GM19324 (cell line): ENCODE results near the gene BMPR1B.

Experiments
- ATAC-seq: cut with Tn5 transposase; IDR thresholded peaks from one replicate; pipeline ENCODE4 v1.9.1; 2021; ENCODE audit warnings: mild to moderate bottlenecking, moderate library complexity; ENCODE audit not compliant: unreplicated experiment, low FRiP score

Gene BMPR1B

GRCh38 chr4:95068818-95069478, 311.2 kb downstream of the BMPR1B start:
- no peak for ATAC-seq

- no peak for ATAC-seq
Observed at GRCh38 chr4:95071851-95072250, 314.1 kb downstream of the BMPR1B start.

DNA sequence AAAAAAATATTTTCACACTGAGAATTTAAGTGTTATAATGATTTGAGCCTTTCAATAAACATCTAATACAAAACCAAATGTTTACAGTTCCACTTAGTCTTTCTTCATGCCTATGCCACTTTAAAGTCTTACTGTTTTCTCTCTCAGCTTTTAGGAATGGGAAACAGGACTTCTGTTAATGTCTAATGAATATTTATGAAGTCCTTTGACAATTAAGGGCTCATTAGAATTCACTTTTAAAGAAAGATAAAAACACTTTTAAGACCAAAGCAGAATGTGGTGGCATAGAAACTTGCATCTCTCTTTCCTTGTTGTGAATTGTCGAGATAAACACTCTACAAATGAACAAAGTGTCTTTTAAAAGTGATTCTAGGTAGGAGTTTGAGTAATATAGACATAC, 315.9 kb downstream of the BMPR1B start:
- no peak for ATAC-seq

DNA sequence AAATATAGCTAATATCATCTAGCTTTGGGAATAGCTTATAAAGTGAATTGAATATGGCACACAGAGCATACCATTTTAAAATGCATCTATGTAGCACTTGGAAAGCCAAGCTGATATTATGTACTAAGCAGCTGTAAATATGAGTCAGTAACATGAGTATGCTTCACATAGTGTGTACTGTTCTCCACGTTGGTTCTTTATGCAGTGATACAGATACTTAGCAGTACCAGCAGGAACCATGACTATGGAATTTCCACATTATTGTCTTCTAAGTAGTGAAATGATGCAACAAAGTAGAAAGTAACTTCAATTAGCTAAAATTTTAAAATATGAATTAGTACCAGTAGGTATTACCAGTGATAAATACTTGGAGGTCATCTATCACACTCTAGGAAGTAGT, 320.1 kb downstream of the BMPR1B start:
- no peak for ATAC-seq

DNA sequence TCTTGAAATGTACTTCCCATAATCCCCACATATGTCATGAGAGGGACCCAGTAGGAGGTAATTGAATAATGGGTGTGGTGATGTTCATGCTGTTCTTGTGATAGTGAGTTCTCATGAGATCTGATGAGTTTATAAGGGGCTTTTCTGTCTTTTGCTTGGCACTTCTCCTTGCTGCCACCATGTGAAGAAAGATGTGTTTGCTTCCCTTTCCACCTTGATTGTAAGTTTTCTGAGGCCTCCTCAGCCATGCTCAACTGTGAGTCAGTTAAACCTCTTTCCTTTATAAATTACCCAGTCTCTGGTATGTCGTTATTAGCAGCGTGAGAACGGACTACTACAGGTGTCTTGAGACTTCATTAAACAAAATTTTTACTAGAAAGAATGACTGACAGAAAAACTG, 323.2 kb downstream of the BMPR1B start:
- ATAC-seq, result no peak

DNA sequence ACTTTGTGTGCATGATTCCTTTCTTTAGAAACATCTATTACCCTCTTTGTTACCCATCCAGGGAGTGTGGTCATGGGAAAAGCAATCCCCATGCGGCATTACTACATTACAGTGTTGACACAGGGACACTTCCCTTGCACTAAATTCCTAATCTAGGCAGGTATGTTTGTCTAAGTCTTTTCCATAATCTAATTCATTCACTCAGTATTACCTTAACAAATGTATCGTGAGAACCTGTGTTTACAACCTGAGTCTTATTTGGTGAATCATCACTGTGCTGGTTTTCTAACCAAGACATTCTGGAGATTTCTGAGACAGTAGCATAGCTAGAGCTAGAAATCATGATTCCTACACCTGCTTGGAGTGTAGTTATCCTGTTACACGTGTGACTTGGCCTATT, 326.8 kb downstream of the BMPR1B start:
- ATAC-seq, result no peak

DNA sequence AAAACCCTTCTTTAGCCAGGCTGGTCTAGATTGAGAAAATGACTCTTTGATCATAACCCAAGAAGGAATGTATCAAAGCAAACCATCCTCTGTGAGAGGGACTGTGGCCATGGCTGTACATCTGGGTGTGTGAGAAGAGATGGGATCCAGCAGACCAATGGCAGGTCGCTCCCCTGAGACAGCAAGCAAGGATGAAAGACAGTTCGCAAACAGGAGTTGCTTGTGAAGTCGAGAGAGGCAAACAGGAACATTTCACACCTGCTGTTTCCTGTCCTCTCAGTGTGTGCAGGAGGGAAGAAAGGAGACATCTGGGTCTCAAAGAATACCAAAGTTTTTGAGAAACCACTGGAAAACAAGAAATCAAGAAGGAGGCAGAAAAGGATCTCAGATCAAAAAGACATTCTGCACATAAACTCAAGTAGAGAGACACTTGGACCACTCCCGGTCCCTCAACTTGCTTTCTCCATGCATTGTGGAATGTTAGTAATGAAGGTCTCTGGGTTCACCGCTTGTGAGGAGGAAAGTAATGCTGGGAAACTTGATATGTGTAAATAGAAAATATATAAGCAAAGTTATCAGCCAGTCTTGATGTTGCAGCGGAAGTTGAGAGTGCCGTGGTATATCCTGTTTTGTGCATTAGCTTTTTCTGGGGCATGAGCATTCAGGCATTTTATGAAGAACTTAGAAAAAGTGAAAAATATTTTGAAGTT, 327.5 kb downstream of the BMPR1B start:
- ATAC-seq, result no peak

DNA sequence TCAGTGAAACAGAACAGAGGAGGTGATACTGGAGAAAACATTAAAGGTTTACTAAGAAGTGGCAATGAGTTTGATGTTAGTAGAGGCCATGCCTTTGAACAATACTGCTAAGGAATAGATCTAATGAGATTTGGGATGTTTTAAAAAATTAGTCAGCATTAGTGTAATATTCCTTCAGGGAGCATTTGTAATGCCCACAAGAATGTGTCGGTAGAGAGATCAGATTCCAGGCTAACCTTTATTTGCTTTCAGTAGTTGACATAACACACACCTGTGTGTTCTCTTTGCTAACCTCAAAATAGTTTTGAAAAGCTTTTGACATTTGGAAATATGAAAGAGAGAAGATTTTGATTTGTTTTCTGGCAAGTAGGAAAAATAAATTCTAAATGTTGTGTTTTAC, 328.8 kb downstream of the BMPR1B start:
- no peak for ATAC-seq

GRCh38 chr4:95087657-95088455, 330.1 kb downstream of the BMPR1B start:
- no peak for ATAC-seq

DNA sequence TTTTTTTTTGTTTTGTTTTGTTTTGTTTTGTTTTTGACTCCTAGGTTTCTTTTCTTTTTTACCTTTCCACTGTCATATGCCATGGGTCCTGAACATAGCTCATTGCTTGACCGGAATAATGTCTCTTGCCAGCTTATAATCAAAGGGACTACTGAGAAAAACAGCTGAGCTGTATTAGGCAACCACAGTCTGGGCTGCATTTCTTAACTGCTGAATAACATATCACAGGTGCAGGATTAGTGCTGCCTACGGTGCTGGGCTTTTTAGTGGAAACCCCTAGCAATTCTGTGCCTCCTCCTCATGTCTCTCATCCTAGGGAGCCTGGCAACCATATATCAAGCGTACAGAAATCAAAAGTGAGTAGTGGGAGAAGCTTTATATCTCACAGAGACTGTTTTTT, 333.5 kb downstream of the BMPR1B start:
- ATAC-seq, result no peak

GRCh38 chr4:95092766-95093165, 335.0 kb downstream of the BMPR1B start:
- ATAC-seq, result no peak

DNA sequence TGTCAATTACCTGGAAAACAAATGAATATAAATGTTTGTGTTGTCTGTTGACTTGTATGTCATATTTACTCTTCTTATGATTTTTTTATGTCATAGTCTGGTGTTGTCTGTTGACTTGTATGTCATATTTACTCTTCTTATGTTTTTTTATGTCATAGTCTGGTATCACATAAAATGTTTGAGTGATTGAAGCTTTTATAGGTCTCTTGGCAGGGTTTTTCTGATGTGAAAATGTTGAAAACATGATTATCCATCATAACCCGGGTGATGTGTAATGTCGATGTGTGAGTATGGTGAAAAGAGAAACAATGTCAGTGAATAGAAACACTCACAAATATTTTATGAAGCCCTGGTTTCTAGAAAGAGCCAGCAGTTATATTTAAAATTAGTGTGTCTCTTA, 335.7 kb downstream of the BMPR1B start:
- ATAC-seq, result no peak

DNA sequence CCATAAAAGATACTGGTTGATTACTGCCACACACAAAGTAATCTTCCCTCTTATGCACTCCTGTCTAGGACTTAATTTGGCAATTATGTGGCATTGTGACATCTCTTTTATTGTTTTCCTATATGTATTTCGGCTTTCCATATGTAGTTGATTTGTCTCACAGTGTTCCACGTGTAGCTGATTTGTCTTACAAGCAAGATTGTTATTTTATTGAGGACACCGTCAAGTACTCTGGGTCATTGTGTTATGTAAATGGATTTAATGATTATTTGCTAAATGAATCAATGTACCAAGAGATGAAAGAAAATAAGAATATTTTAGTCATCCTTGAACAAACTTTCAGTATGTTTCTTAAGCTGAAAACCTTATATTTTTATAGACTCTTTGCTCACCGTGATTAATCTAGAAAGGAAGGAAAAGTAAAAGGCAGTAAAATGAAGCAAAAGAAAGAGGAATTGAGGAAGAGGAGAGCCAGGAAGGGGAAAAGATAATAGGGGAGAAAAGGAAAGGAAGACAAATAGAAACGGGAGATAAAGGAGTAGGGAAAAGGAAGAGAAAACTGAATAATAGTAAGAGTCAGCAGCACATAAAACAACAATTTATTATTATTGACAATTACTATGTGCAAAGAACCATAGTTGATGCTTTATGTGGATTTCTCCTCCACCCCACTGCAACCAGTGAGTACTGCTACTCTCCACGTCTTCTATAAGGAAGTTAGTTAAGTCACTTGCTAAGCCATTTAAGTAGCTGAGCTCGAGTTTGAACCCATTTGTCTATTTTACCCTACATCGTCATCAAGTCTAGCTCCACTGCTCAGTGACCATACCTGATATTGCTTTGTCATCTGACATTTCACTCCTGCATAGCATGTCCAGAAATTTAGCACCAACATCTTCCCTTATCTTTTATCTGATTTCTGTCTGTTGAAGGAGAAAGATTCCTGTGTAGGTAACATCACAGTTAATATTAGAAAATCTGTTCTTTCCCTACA, 336.5 kb downstream of the BMPR1B start:
- ATAC-seq, result no peak

- no peak for ATAC-seq
Observed at GRCh38 chr4:95095348-95095974, 337.7 kb downstream of the BMPR1B start.

DNA sequence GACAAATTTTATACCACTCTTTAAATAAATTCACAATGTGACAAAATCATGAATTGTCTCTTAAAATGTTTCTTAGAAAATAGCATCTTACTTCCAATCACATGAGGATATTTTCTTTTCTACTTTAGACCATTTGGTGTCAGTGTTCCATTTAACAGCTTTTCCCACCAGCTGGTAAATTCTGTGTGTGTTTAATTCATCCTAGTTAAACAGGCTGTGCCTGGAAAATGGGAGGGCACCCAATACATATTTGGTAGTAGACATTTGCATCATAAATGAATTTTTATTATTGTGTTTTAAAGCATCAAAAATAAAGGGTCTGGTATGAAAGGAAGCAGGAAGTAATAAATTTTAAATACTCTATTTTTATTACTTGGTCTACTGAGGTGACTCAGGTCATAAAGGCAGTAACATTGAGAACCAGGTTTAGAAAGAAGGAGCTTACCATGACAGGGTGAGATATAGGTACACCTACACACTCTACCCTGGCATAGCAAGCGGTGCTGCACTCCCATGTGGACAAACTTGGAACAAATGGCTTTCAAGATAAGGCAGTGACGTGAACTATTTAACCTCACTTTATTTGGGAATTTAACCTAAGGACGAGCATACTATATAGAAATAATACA, 344.5 kb downstream of the BMPR1B start:
- ATAC-seq, result no peak

DNA sequence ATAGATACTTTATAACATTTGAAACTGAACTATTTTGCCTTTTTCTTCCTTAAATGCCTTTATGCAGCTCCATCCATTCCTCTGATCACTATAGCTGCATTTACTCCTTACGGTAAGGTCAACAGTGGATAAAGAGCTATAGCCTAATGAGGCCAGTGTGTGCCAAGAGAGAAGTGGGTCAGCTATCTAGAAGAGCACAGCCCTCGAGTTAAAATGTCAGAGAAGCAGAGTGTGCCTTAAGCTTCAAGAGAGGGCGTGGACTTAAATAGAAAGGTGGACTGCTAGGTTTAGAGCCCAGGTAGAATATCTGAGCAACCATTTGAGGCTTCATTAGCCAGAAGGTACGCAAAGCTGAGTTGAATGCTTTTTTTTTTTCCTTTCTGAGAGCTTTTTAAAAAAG, 347.4 kb downstream of the BMPR1B start:
- ATAC-seq, result no peak

GRCh38 chr4:95105983-95106382, 348.2 kb downstream of the BMPR1B start:
- no peak for ATAC-seq

GRCh38 chr4:95106408-95106928, 348.7 kb downstream of the BMPR1B start:
- ATAC-seq, result no peak

DNA sequence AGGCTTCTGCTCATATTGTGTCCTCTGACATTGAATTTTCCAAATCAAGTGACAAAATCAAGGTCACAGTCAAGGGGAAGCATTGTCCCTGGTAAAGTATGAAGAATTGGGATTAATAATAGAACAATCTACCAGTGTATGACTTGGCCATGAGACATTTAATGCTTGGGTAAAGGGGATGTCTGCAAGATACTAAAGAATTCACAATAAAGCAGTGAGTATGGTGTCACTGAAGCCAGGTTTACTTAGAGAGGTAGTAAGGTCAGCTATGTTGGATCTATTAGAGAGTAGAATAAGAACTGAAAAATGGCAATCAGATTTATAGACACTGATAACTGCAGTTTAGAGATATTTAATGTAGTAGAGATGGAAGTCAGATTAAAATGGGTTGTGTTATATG, 349.2 kb downstream of the BMPR1B start:
- no peak for ATAC-seq
